Measurements from ENCODE around the gene MEGF11. TPM values are rescaled to one million over a fixed set of nuclear protein-coding genes. Genes with fewer than 3 reads are reported as not detected.

MEGF11 gene
- total RNA-seq, 2 experiments from 2014 or later, result not detected

GRCh38 chr15:65942436-65942835 is 311.1 kb downstream of the MEGF11 start:
- ChIA-PET CTCF (interaction anchor here (0.9 kb wide), 1 partner anchor 304 kb away, joined by 7 read pairs; no protein-coding TSS in a partner anchor), POLR2A (no interaction called here)

GRCh38 chr15:65940618-65940909 is 313.0 kb downstream of the MEGF11 start:
- POLR2A ChIA-PET, result no interaction called here
- CTCF ChIA-PET, result no interaction called here

- CTCF ChIA-PET, result interaction anchor here (0.6 to 1.0 kb wide), 2 partner anchors 33 to 87 kb away, joined by 3 read pairs; no protein-coding TSS in a partner anchor
- POLR2A ChIA-PET, result no interaction called here
These were observed 313.5 kb downstream of the MEGF11 start for GRCh38 chr15:65939901-65940617.

- POLR2A ChIA-PET, result no interaction called here
- CTCF ChIA-PET, result no interaction called here
These were observed 314.9 kb downstream of the MEGF11 start for GRCh38 chr15:65938604-65939003.

GRCh38 chr15:65937476-65937875 is 316.1 kb downstream of the MEGF11 start:
- POLR2A ChIA-PET, result no interaction called here

GRCh38 chr15:65937054-65937453 is 316.5 kb downstream of the MEGF11 start:
- POLR2A ChIA-PET, result no interaction called here
- CTCF ChIA-PET, result interaction anchor here (0.5 kb wide), 1 partner anchor 49 kb away, joined by 4 read pairs; no protein-coding TSS in a partner anchor

More at GRCh38 chr15:65937476-65937875, 316.1 kb downstream of the MEGF11 start:
- CTCF ChIA-PET, result no interaction called here

GRCh38 chr15:65936282-65936681 is 317.3 kb downstream of the MEGF11 start:
- ChIA-PET POLR2A (no interaction called here), CTCF (no interaction called here)

- CTCF ChIA-PET, result interaction anchor here (0.6 kb wide), 1 partner anchor 72 kb away, joined by 3 read pairs; no protein-coding TSS in a partner anchor
- POLR2A ChIA-PET, result no interaction called here
These were observed 318.2 kb downstream of the MEGF11 start for GRCh38 chr15:65935391-65935790.

GRCh38 chr15:65931221-65931620 is 322.3 kb downstream of the MEGF11 start:
- POLR2A ChIA-PET, result no interaction called here
- CTCF ChIA-PET, result no interaction called here

GRCh38 chr15:65930134-65930533 is 323.4 kb downstream of the MEGF11 start:
- ChIA-PET POLR2A (no interaction called here), CTCF (no interaction called here)

- CTCF ChIA-PET, result no interaction called here
- POLR2A ChIA-PET, result no interaction called here
These were observed 324.0 kb downstream of the MEGF11 start for GRCh38 chr15:65929573-65929972.

GRCh38 chr15:65927545-65927944 is 326.0 kb downstream of the MEGF11 start:
- POLR2A ChIA-PET, result no interaction called here

GRCh38 chr15:65926899-65927298 is 326.7 kb downstream of the MEGF11 start:
- ChIA-PET CTCF (no interaction called here), POLR2A (no interaction called here)

More at GRCh38 chr15:65927545-65927944, 326.0 kb downstream of the MEGF11 start:
- CTCF ChIA-PET, result no interaction called here

- CTCF ChIA-PET, result no interaction called here
- POLR2A ChIA-PET, result no interaction called here
These were observed 327.1 kb downstream of the MEGF11 start for GRCh38 chr15:65926459-65926858.

GRCh38 chr15:65925338-65925737 is 328.2 kb downstream of the MEGF11 start:
- CTCF ChIA-PET, result interaction anchor here (0.8 kb wide), 1 partner anchor 365 kb away, joined by 5 read pairs; no protein-coding TSS in a partner anchor
- POLR2A ChIA-PET, result no interaction called here

- ChIA-PET CTCF (no interaction called here), POLR2A (no interaction called here)
These were observed 329.5 kb downstream of the MEGF11 start for GRCh38 chr15:65924004-65924403.

GRCh38 chr15:65923264-65923663 is 330.3 kb downstream of the MEGF11 start:
- CTCF ChIA-PET, result no interaction called here
- POLR2A ChIA-PET, result no interaction called here

GRCh38 chr15:65922621-65923020 is 330.9 kb downstream of the MEGF11 start:
- ChIA-PET CTCF (no interaction called here), POLR2A (no interaction called here)

GRCh38 chr15:65921780-65922179 is 331.8 kb downstream of the MEGF11 start:
- CTCF ChIA-PET, result interaction anchor here (0.6 kb wide), 1 partner anchor 980 kb away, joined by 3 read pairs; no protein-coding TSS in a partner anchor
- POLR2A ChIA-PET, result no interaction called here

- ChIA-PET POLR2A (no interaction called here), CTCF (no interaction called here)
These were observed 332.7 kb downstream of the MEGF11 start for GRCh38 chr15:65920825-65921309.

GRCh38 chr15:65920121-65920520 is 333.4 kb downstream of the MEGF11 start:
- ChIA-PET POLR2A (no interaction called here), CTCF (no interaction called here)

- CTCF ChIA-PET, result no interaction called here
These were observed 334.2 kb downstream of the MEGF11 start for GRCh38 chr15:65919353-65919752.

More at GRCh38 chr15:65919353-65919752, 334.2 kb downstream of the MEGF11 start:
- POLR2A ChIA-PET, result no interaction called here
